Gastroesophageal sphincter (tissue), 3 donors: ENCODE data around the gene UBE2K.

Experiments
- CTCF ChIP-seq, 4 experiments: fragments of 200-600 bp in 2 of 4; fragments of 450-650 bp in 2 of 4; sonication (generic) in 1 of 4; IDR thresholded peaks; one replicate each; pipeline ENCODE4 v1.5.1; 2017 to 2019; ENCODE audit warnings: antibody characterized with exemption in 4 of 4, mild to moderate bottlenecking in 2 of 4, moderate library complexity in 2 of 4
- EP300 ChIP-seq: sonication (generic); formaldehyde crosslinking; IDR thresholded peaks from one replicate; pipeline ENCODE4 v1.6.1; 2017; ENCODE audit warnings: antibody characterized with exemption, mild to moderate bottlenecking

GRCh38 chr4:39814403-39815185 lies 116.7 kb downstream of the UBE2K start:
- TF ChIP-seq CTCF (IDR thresholded peaks at IDR 0.05), result no peak
- TF ChIP-seq EP300, result no peak
